Spleen (tissue), 7 donors: Measurements from ENCODE around the gene BPI.

Source experiments
- CTCF ChIP-seq, 11 experiments: fragments of 200-600 bp in 7 of 11; fragments of 450-650 bp in 4 of 11; sonication (generic) in 4 of 11; IDR thresholded peaks in 8 of 11; conservative IDR thresholded peaks in 3 of 11; 1 replicate in 7 of 11; 2 replicates in 4 of 11; pipeline versions ENCODE4 v1.4.0 to v1.8.0; 2016 to 2021; ENCODE audit warnings: antibody characterized with exemption in 11 of 11, inconsistent platforms in 4 of 11, mild to moderate bottlenecking in 1 of 11
- POLR2AphosphoS5 ChIP-seq, 3 donors: sonication (generic); formaldehyde crosslinking; IDR thresholded peaks; one replicate each; pipeline ENCODE4 v1.5.1; 2017; ENCODE audit warnings: antibody characterized with exemption in 3 of 3
- donor health status: DM: no; HTN: no; CAD: no; lungs with moderate emphysema.
- donor health status: DM: no; HTN: no; CAD: no.
- donor health status: DM: no; HTN: no; CAD: no.

GRCh38 chr20:38317422-38317821, 13.5 kb downstream of the BPI start:
- TF ChIP-seq CTCF (IDR thresholded peaks at IDR 0.05 in 8 of 11, conservative IDR thresholded peaks at IDR 0.05 in 3 of 11), result no peak
- no peak for TF ChIP-seq POLR2AphosphoS5 (IDR thresholded peaks at IDR 0.05)
